GM19099 (cell line): Measurements from ENCODE around the gene SLC12A9.

Experiments
- POLR2A ChIP-seq: IDR thresholded peaks from 3 replicates; pipeline ENCODE4 v1.6.1; 2011; ENCODE audit warnings: low read depth; ENCODE audit not compliant: insufficient read length; ENCODE audit errors: extremely low read depth

The SLC12A9 gene

DNA sequence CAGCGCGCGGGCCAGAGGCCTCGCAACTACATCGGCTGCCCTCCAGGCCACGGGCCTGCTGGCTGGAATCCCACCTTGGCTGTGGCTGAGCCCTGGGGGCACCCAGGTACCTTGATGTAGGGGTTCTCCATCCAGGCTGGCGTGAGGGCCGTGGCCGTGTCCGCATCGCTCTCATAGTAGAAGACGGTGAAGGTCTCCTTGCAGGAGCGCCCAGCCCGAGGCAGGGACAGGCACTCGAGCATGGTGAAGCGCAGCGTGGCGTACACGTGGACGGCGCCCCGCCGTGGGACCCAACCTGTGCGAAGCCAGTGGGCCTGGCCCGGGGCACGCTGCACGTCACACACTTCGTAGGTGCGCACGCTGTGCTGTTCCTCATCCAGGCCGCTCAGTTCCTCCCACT lies 29.0 kb upstream of the SLC12A9 start:
- no peak for TF ChIP-seq POLR2A

DNA sequence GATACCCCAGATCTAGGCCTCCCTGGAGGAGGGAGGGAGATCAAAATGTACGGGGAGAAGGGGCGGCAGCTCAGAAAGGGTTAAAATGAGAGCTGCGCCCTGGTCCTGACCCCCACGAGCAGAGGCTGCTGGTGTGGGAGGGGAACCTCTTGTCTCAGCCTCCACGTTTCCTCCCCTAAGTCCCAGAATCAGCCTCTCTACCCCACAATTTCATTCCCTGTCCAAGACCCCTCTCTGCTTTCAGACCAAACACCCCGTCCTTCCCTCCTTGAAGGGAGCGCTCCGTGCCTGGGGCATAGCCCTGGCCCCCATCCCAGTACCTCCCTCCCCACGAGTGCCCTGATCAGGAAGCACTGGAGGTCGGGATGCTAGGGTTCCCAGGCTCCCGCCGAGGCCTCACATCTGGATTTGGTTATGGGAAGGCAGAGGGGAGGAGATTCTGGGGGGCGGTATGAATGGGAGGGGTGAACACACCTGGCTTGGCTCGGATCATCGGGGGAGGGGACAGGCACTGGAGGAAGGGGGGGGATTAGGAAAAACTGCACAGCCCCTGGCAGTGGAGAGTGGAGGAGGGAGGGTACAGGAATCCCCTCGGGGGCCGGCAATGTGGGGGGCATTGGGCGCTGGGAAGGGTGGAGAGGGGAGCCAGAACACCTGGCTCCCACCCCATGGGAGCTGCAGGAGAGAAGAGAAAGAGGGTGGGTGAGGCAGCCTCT lies 27.9 kb upstream of the SLC12A9 start:
- no peak for TF ChIP-seq POLR2A

DNA sequence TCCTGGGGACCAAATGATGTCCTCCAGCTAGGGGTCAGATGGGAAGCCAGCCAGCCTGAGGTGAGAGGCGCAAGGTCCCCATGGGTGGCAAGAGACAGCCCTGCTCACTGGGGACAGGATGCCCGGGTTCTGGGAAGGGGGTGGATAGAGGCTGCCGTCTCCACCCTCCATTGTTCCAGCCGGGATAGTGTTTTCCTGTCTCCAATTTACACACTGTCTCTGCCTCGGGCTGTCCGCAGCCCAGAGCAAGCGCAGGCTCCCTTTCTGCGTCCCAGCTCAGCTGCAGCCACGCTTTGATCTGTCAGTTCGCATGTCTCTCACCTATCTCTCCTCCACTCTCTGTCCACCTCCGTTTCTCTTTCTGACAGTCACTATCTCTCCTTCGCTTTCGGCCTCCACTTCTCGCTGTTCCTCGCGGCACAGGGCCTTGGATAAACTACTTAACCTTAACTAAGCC lies 27.3 kb upstream of the SLC12A9 start:
- no peak for TF ChIP-seq POLR2A

DNA sequence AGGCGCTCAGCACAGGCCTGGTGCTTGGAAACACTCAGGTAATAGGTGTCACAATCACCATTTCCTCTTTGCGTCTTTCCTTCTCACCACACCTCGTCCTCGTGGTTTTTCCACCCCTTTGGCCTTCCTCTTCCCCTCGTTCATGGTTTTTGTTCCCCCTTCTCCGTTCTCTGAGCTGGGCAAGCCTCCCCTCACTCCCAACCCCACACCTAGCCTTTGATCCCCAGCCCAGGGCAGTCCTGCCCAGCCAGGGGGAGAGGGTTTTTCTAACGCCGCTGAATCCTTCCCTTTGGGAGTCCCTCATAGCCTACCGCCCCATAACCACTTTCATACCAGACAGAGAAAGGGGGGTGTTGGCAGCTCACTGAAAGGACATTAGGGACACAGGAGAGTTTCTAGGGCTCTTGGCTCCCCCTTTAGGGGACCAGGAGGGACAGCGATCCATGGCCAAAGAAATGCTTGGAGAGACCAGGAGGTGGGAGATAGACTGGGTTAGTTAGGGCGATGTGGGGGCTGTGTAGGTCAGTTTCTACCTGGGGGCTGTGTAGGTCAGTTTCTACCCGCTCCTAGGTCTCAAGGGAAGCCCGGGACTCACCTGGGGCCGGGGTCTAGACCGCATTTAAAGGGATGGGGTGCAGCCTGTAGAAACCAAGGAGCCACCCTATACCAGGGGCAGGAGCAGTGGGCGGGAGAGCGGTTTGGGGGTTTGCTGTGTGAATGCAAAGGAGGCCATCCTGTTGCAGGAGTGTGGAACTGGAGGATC lies 26.6 kb upstream of the SLC12A9 start:
- TF ChIP-seq POLR2A: no peak

DNA sequence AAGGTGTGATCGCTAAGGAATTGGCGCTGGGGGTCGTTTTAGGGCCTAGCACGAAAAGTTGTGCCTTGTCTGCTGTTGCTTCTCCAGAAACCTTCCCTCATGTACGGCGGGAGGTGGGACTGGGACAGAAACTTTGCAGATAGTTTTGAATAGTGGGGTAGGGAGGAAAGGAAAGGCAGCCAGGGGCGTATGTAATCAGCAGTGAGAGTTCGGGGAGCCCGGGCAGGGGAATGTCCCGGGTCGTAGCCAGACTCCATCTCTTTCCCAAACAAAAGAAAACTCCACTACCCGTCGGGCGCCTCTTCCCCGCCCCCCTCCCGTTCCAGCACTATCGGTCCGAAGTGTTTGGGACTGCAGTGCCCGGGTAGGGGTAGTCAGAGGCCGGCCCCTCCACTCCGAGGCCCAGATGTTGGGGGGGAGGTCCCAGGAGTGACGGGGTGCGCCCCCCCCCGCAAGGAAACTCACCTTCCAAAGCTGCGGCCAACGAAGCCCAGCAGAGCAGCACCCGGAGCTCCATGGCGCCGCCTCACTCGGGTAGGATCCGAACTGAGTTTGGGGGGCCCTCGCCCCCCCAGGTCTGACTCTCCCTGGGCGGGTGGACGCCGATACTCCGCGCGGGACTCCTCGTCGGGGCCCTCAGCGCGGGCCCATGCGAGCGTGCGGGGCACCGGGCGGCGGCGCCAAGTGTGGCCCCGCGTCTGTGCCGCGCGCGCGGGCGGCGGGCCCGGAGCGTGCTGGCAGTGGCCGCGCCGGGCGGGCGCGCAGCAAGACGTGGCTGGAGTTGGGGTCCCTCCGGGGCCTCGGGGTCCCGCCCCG lies 25.8 kb upstream of the SLC12A9 start:
- no peak for TF ChIP-seq POLR2A

DNA sequence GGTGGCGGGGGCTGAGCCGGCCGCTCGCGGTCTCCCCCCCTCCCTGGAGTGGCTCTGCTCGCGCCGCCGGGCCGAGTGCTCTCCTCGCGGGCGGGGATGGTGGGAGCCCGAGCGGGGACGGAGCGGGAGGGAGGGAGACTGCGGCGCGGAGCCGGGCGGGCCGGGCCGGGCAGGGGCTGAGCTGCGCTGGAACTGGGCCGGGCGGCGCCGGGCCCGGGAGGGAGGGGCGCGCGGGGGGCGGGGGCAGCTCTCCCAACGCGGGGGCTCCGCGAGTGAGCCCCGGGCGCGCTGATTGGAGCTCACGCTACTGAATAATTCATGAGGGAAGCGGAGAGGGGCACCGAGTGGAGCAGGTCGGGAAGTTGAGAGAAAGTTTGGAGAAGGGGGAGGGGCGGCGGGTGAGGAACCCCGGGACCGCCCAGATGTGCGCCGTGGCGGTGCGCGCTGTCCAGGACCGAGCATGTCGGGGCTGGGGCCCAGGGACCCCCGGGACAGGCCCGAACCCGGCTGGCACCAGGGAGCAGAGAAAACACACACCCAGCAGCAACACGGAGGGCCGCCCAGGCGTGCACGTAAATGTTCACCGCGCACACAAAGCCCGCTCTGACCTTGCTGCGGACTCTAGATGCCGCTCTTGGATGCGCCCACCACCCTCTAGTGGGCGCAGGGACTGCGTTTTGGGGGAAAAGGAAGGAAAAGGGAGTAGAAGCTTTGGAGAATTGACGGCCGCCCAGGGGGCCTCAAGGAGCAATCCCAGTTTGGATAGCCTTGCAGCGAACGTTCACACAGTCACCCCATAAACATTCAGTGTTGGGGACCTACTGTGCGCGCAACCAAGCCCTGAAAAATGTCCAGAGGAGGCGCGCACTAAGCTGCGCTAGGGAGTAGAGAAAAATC lies 24.9 kb upstream of the SLC12A9 start, which contains the start of gene EPHB4:
EPHB4 (minus strand) TSS at position 194 of the 897 bp plus-strand sequence. CDS start 493 bp downstream, outside the sequence.
- TF ChIP-seq POLR2A: no peak

DNA sequence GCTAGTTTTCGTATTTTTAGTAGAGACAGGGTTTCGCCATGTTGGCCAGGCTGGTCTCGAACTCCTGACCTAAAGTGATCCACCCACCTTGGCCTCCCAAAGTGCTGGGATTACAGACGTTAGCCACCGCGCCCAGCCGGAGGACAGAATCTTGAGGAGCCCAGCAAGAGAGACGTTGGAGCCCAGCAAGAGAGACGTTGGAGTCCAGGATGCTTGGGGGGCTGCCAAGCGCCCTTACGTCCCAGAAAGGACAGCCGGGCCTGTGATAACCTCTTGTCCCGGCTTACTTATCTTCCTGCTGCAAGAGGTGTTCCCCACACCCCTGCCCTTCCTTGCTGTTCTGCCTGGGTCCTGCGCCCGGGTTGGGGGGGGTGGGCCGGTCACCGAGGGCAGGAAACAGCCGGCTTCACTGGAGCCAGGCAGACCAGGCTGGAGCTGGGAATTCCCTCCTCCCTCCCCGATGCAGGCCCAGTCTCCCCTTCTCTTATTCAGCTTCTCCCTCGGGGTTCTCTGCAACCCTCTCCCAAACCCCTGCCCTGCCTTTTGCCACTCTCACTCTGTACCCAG lies 23.3 kb upstream of the SLC12A9 start:
- TF ChIP-seq POLR2A: no peak

DNA sequence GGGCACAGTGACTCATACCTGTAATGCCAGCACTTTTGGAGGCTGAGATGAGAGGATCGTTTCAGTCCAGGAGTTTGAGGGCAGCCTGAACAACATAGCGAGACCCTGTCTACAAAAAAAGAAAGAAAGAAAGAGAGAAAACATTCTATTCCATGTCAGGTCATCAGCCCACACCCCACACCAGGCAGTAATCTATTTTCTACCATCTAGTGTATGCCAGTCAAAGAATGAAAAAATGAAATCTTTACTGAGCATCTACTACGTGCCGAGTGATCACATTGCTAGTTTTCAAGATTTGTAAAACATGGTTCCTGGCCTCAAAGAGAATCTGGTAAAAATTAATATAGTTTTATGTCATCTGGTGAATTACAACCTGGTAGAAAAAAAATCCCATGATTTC lies 22.1 kb upstream of the SLC12A9 start:
- TF ChIP-seq POLR2A: no peak

DNA sequence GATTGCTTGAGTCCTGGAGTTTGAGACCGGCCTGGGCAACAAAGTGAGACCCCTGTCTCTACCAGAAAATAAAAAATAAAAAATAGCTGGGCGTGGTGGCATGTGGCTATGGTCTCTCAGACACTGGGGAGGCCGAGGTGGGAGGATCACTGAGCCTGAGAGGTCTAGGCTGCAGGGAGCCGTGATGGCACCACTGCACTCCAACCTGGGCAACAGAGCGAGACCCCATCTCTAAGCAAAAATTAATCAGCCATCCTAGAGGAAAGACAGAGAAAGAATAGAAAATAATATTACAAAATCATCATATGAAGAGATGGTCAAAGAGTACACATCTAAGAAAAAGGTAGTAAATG lies 20.3 kb upstream of the SLC12A9 start:
- no peak for TF ChIP-seq POLR2A

DNA sequence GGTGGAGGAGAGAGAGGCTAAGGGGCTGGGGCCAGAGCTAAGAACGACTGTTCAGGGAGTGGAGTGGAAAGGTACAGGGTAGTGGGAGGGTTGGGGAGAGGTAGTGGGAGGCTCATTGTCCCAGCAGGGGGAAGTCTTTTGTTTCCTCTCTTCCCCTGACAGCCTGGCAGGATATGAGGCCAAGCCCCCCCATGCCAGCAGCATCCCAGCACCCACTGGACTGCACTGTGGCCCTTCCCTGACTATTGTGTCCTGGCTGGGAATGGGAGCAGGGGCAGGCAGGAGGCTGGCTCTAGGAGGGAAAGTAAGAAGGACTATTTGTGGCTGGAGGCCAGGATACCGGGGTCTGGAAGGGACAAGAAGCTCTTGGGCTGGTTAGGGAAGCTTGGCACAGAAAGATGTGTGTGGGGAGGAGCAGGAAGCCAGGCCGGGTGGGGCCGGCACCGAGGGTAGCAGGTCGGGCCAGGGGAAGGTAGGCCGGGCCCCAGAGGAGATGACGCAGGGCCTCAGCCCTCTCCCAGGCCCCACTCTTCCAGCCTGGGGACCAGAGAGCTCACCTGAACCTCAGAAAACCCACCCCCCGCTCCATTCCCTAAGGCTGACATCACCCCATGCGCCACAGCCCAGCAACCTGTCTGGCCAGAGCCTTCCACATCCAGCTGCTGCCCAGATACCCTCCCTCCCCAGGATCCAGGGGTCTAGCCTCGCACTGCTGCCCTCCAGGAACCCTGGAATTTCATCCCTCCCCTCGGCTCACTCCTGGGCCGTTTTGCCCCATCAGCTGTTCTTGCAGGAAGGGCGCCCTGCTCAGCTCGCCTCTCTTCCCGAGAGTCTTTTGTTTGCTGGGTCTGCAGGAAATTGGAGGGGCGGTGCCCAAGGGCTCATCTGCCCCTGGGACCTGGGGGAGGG lies 16.4 kb upstream of the SLC12A9 start:
- no peak for TF ChIP-seq POLR2A

DNA sequence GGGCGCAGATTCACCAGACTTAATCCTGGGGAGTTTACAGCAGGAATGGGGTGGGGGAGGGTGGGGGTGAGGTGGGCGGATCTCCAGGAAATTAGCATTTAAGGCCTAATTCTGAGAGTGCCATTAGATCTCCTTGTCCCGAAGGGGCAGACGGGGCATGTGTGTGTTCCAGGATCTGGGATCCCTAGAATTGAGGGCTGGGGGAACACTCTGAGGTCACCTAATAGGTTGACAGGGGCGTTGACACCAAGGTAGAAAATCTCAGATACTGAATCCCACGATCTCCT lies 15.8 kb upstream of the SLC12A9 start:
- no peak for TF ChIP-seq POLR2A

DNA sequence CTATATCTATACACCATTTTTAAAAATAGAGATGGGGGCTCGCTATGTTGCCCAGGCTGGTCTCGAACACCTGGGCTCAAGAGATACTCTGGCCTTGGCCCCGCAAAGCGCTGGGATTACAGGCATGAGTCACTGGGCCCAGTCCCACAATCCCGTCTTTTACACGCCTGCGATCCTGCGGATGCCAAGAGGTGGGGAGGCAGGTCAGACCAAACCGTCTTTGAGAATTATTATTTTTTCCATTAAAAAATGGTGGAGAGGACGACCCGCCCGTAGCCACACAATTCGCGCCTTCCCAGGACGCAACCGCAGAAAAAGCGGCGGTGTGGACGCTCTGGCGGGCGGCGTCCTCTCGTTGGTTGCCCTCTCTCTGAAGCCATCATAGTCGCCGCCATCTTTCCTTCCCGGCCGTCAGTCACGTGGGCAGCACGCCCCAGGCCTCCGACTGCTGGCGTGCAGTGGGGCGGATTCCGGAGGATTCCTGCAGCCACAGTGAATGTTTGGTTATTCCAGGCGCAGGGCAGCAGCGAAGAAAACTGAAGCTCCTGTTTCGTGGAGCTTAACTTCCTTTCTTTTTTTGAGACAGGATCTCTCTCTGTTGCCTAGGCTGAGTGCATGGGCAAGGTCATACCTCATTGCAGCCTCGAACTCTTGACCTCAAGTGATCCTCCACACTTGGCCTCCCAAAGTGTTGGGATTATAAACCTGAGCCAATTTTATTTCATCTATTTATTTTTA lies 15.2 kb upstream of the SLC12A9 start:
- TF ChIP-seq POLR2A: peak; percentile 68

DNA sequence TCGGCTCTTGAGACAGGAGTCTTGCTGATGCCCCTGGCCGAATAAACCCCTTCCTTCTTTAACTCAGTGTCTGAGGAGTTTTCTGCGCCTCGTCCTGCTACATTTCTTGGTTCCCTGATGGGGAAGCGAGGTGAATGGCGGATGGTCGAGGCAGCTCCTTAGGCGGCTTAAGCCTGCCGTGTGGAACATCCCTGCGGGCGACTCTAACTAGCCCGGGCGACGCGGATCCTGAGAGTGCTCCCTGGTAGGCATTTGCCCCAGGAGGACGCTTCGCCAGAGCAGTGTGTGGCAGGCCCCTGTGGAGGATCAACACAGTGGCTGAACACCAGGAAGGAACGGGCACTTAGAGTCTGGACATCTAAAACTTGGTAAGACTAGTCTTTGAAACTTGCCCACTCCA lies 13.2 kb upstream of the SLC12A9 start:
- no peak for TF ChIP-seq POLR2A
